ENCODE results near the gene MICU1.

DNA sequence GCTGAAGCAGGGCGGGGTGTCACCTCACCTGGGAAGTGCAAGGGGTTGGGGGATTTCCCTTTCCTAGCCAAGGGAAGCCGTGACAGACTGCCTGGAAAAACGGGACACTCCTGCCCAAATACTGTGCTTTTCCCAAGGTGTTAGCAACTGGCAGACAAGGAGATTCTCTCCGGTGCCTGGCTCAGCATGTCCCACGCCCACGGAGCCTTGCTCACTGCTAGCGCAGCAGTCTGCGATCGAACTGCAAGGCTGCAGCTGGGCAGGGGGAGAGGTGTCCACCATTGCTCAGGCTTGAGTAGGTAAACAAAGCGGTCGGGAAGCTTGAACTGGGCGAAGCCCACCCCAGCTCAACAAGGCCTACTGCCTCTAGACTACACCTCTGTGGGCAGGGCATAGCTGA, 190.3 kb downstream of the MICU1 start:
- no peak for TF ChIP-seq YY1 (IDR thresholded peaks at IDR 0.05; ENCODE audit: low read depth)
- no peak for TF ChIP-seq TEAD4 (IDR thresholded peaks at IDR 0.05)
- TF ChIP-seq NFIC (IDR thresholded peaks at IDR 0.05) = no peak
- TF ChIP-seq TAF1 (IDR thresholded peaks at IDR 0.05; ENCODE audit: low read depth) = no peak
- no peak for TF ChIP-seq EGR1 (IDR thresholded peaks at IDR 0.05)
- TF ChIP-seq CEBPB (IDR thresholded peaks at IDR 0.05) = no peak
- no peak for TF ChIP-seq CREB1 (IDR thresholded peaks at IDR 0.05; ENCODE audit: low read depth)
- TF ChIP-seq EP300 (IDR thresholded peaks at IDR 0.05; ENCODE audit: borderline replicate concordance) = no peak
- no peak for TF ChIP-seq TCF12 (IDR thresholded peaks at IDR 0.05; ENCODE audit: low read depth)
- TF ChIP-seq, protein P1, sequence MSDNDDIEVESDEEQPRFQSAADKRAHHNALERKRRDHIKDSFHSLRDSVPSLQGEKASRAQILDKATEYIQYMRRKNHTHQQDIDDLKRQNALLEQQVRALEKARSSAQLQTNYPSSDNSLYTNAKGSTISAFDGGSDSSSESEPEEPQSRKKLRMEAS (IDR thresholded peaks at IDR 0.05) = no peak

All from Ishikawa (cell line).